Transverse colon (tissue), 3 donors: ENCODE data around the gene CPS1.

Experiments used
- EP300 ChIP-seq: sonication (generic); formaldehyde crosslinking; IDR thresholded peaks from one replicate; pipeline ENCODE4 v1.6.1; 2017; ENCODE audit warnings: antibody characterized with exemption, low read depth
- TF ChIP-seq, protein P1 (sequence below), 5 experiments: fragments of 200-600 bp in 3 of 5; fragments of 450-650 bp in 2 of 5; sonication (generic) in 3 of 5; IDR thresholded peaks; 1 replicate in 2 of 5; 2 replicates in 3 of 5; pipeline ENCODE4 v1.5.1; 2016 to 2017; ENCODE audit warnings: antibody characterized with exemption in 5 of 5, inconsistent platforms in 3 of 5, mild to moderate bottlenecking in 2 of 5, moderate library complexity in 1 of 5

DNA sequence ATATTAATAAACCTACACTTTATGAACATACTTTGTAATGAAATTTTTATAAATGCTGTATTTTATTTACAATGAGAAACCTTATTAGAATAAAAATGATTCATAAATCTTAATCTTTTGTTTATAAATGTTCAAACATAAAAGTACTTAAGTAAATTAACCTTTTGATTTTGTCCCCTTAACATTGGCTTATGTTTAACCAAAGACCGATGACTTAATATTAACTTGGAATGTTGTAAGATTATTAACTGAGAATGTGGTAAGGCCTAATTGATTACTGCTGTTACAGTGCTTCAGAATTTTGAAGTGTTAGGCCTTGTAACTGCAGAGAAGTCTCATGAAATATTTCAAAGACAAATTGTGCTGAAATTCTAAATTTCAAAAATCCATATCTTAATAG is 5.7 kb downstream of the CPS1 start:
- TF ChIP-seq, protein P1, sequence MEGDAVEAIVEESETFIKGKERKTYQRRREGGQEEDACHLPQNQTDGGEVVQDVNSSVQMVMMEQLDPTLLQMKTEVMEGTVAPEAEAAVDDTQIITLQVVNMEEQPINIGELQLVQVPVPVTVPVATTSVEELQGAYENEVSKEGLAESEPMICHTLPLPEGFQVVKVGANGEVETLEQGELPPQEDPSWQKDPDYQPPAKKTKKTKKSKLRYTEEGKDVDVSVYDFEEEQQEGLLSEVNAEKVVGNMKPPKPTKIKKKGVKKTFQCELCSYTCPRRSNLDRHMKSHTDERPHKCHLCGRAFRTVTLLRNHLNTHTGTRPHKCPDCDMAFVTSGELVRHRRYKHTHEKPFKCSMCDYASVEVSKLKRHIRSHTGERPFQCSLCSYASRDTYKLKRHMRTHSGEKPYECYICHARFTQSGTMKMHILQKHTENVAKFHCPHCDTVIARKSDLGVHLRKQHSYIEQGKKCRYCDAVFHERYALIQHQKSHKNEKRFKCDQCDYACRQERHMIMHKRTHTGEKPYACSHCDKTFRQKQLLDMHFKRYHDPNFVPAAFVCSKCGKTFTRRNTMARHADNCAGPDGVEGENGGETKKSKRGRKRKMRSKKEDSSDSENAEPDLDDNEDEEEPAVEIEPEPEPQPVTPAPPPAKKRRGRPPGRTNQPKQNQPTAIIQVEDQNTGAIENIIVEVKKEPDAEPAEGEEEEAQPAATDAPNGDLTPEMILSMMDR (IDR thresholded peaks at IDR 0.05), result no peak
- TF ChIP-seq EP300, result no peak
